H9 (cell line): ENCODE results near the gene GAMT. TPM values are rescaled to one million over a fixed set of nuclear protein-coding genes. Genes with fewer than 3 reads are reported as not detected.
A peak's percentile ranks its signal among the peaks of the same experiment; 100 is the strongest.

Experiments
- DNase-seq: peaks from one replicate; pipeline ENCODE4 v3.0.0-alpha.2; 2017
- H2AFZ ChIP-seq: one replicate; pipeline ENCODE4 v1.6.1; 2013; ENCODE audit warnings: mild to moderate bottlenecking, low read length, control low read depth, moderate library complexity
- H2AK5ac ChIP-seq: 2 replicates; pipeline ENCODE4 v1.6.1; 2013; ENCODE audit warnings: low read length, control low read depth, mixed read lengths; ENCODE audit not compliant: insufficient read length
- H2BK120ac ChIP-seq: one replicate; pipeline ENCODE4 v1.6.1; 2013; ENCODE audit warnings: low read depth, mild to moderate bottlenecking, low read length, control low read depth, inconsistent platforms; ENCODE audit not compliant: poor library complexity, severe bottlenecking
- H2BK12ac ChIP-seq: 2 replicates; pipeline ENCODE4 v1.6.1; 2013; ENCODE audit warnings: low read length, control low read depth, mixed read lengths, low read depth; ENCODE audit not compliant: insufficient read length
- H2BK15ac ChIP-seq: 2 replicates; pipeline ENCODE4 v1.6.1; 2013; ENCODE audit warnings: low read depth, low read length, control low read depth
- H2BK20ac ChIP-seq: one replicate; pipeline ENCODE4 v1.6.1; 2013; ENCODE audit warnings: low read depth, mild to moderate bottlenecking, low read length, control low read depth, inconsistent platforms; ENCODE audit not compliant: poor library complexity, severe bottlenecking
- H2BK5ac ChIP-seq: 2 replicates; pipeline ENCODE4 v1.6.1; 2013; ENCODE audit warnings: low read length, control low read depth, mixed read lengths; ENCODE audit not compliant: insufficient read length
- H3K14ac ChIP-seq: 2 replicates; pipeline ENCODE4 v1.6.1; 2013; ENCODE audit warnings: low read length, control low read depth; ENCODE audit not compliant: insufficient read depth
- H3K18ac ChIP-seq: 2 replicates; pipeline ENCODE4 v1.6.1; 2013; ENCODE audit warnings: low read depth, mild to moderate bottlenecking, mixed read lengths, low read length, control low read depth; ENCODE audit not compliant: insufficient read length
- H3K23ac ChIP-seq: 2 replicates; pipeline ENCODE4 v1.6.1; 2013; ENCODE audit warnings: low read length, control low read depth, mixed read lengths, low read depth; ENCODE audit not compliant: insufficient read length
- H3K23me2 ChIP-seq: 2 replicates; pipeline ENCODE4 v1.6.1; 2013; ENCODE audit warnings: low read depth, mild to moderate bottlenecking, mixed read lengths, low read length, control low read depth; ENCODE audit not compliant: insufficient read length, poor library complexity, severe bottlenecking
- H3K27ac ChIP-seq: 2 replicates; pipeline ENCODE4 v1.5.1; 2013; ENCODE audit warnings: low read length, control low read depth, mixed read lengths, low read depth; ENCODE audit not compliant: insufficient read length
- H3K27me3 ChIP-seq: 2 replicates; pipeline ENCODE4 v1.6.1; 2013; ENCODE audit warnings: low read length, control low read depth, inconsistent platforms; ENCODE audit not compliant: insufficient read depth
- H3K4ac ChIP-seq: 2 replicates; pipeline ENCODE4 v1.6.1; 2013; ENCODE audit warnings: low read depth, mild to moderate bottlenecking, control low read depth, inconsistent platforms, low read length, moderate library complexity
- H3K4me1 ChIP-seq: 2 replicates; pipeline ENCODE4 v1.6.1; 2013; ENCODE audit warnings: low read length, control low read depth, inconsistent platforms; ENCODE audit not compliant: insufficient read depth
- H3K4me2 ChIP-seq: 2 replicates; pipeline ENCODE4 v1.6.1; 2013; ENCODE audit warnings: low read length, control low read depth, mixed read lengths; ENCODE audit not compliant: insufficient read length, insufficient read depth
- H3K56ac ChIP-seq: 2 replicates; pipeline ENCODE4 v1.6.1; 2013; ENCODE audit warnings: low read depth, mild to moderate bottlenecking, mixed read lengths, low read length, control low read depth; ENCODE audit not compliant: insufficient read length
- H3K79me1 ChIP-seq: 2 replicates; pipeline ENCODE4 v1.6.1; 2013; ENCODE audit warnings: low read depth, mild to moderate bottlenecking, moderate library complexity, low read length, control low read depth, inconsistent platforms; ENCODE audit not compliant: insufficient read depth, poor library complexity, severe bottlenecking
- H3K79me2 ChIP-seq: 2 replicates; pipeline ENCODE4 v1.6.1; 2013; ENCODE audit warnings: low read length, control low read depth, inconsistent platforms; ENCODE audit not compliant: insufficient read depth
- H3K9ac ChIP-seq: 2 replicates; pipeline ENCODE4 v1.6.1; 2013; ENCODE audit warnings: low read length, control low read depth, mixed read lengths; ENCODE audit not compliant: insufficient read length; ENCODE audit errors: extremely low read depth
- H3K9me3 ChIP-seq: one replicate; pipeline ENCODE4 v1.6.1; 2013; ENCODE audit warnings: low read depth, low read length, inconsistent platforms; ENCODE audit not compliant: control insufficient read depth
- H3T11ph ChIP-seq: one replicate; pipeline ENCODE4 v1.6.1; 2013; ENCODE audit warnings: mild to moderate bottlenecking, low read length, control low read depth, inconsistent platforms
- H4K20me1 ChIP-seq: one replicate; pipeline ENCODE4 v1.6.1; 2013; ENCODE audit not compliant: control insufficient read depth, insufficient read length, insufficient read depth
- H4K5ac ChIP-seq: 2 replicates; pipeline ENCODE4 v1.6.1; 2013; ENCODE audit warnings: low read depth, mild to moderate bottlenecking, mixed read lengths, low read length, control low read depth; ENCODE audit not compliant: insufficient read length
- H4K8ac ChIP-seq: replicated peaks from 2 replicates; pipeline ENCODE4 v1.6.1; 2013; ENCODE audit warnings: low read length, control low read depth, mixed read lengths, low read depth; ENCODE audit not compliant: insufficient read length
- H4K91ac ChIP-seq: 2 replicates; pipeline ENCODE4 v1.6.1; 2013; ENCODE audit warnings: low read depth, mild to moderate bottlenecking, moderate library complexity, mixed read lengths, low read length, control low read depth; ENCODE audit not compliant: insufficient read length
- H3K27ac Mint-ChIP-seq, 3 experiments: 2 replicates in 2 of 3; 3 replicates in 1 of 3; pipeline ENCODE4 v1.8.0; 2020 to 2021; ENCODE audit warnings: mixed read lengths in 3 of 3, mild to moderate bottlenecking in 1 of 3, moderate library complexity in 1 of 3
- H3K27me3 Mint-ChIP-seq: 2 replicates; pipeline ENCODE4 v1.8.0; 2021; ENCODE audit warnings: low read depth, mild to moderate bottlenecking, moderate library complexity, mixed read lengths
- H3K36me3 Mint-ChIP-seq, 3 experiments: 2 replicates in 2 of 3; 3 replicates in 1 of 3; pipeline ENCODE4 v1.8.0; 2020 to 2021; ENCODE audit warnings: low read depth in 3 of 3, mixed read lengths in 3 of 3; ENCODE audit not compliant: insufficient read depth in 1 of 3
- H3K4me1 Mint-ChIP-seq, 2 experiments: 2 replicates each; pipeline ENCODE4 v1.8.0; 2020; ENCODE audit warnings: mixed read lengths in 2 of 2
- H3K4me3 Mint-ChIP-seq, 2 experiments: 2 replicates in 1 of 2; 3 replicates in 1 of 2; pipeline ENCODE4 v1.8.0; 2020 to 2021; ENCODE audit warnings: mild to moderate bottlenecking in 2 of 2, mixed read lengths in 2 of 2, moderate library complexity in 1 of 2
- H3K9me3 Mint-ChIP-seq, 2 experiments: 2 replicates in 1 of 2; 3 replicates in 1 of 2; pipeline ENCODE4 v1.8.0; 2020; ENCODE audit warnings: mild to moderate bottlenecking in 2 of 2, mixed read lengths in 2 of 2, moderate library complexity in 1 of 2
- CTCF ChIP-seq: fragments of 200-600 bp; sonication (generic); conservative IDR thresholded peaks from 3 replicates; pipeline ENCODE4 v1.8.0; 2021; ENCODE audit warnings: antibody characterized with exemption, mild to moderate bottlenecking
- WGBS: extraction: QIAGEN DNeasy Blood & Tissue Kit; methylation state at CpG from one replicate; pipeline ENCODE4 v1.1.7; 2013; ENCODE audit warnings: missing lambda C conversion rate, low lambda C conversion rate, mixed read lengths; ENCODE audit not compliant: insufficient read length; ENCODE audit errors: extremely low coverage; 5-methylcytosine and 5-hydroxymethylcytosine counted together
- total RNA-seq: library from RNA; stranded (reverse); gene quantifications from 2 replicates; pipeline ENCODE4 v1.2.1, GENCODE V29; 2021

The GAMT gene
- total RNA-seq, 1 experiment from 2014 or later: 26.6 TPM

- no peak for DNase-seq
- peaks cover 49 to 56% of the 10 kb centered on the region in 2 experiments for H3K4me1 Mint-ChIP-seq
- peaks cover 14 to 52% (median 48%) of the 10 kb centered on the region in 3 experiments for H3K36me3 Mint-ChIP-seq
- H3K79me2 ChIP-seq: no peaks in the 10 kb centered on the region
- no peaks in the 10 kb centered on the region for H3K27me3 ChIP-seq
- WGBS: no CpG with 5 or more reads among the region's 3 CpGs
- no peak overlapping the region for H3K27ac Mint-ChIP-seq
- H3T11ph ChIP-seq: no peak overlapping the region
- H2AFZ ChIP-seq: no peak overlapping the region
- no peak overlapping the region for H2BK20ac ChIP-seq
- peak overlapping the region; percentile 74 to 90 for H3K4me3 Mint-ChIP-seq
- H3K9me3 Mint-ChIP-seq: no peaks in the 10 kb centered on the region
- no peak overlapping the region for H3K27ac ChIP-seq
- no peak overlapping the region for H2AK5ac ChIP-seq
- no peak overlapping the region for H2BK12ac ChIP-seq
- H3K23ac ChIP-seq: no peak overlapping the region
- no peak overlapping the region for H2BK5ac ChIP-seq
- H3K23me2 ChIP-seq: peaks cover 15% of the 10 kb centered on the region
- TF ChIP-seq CTCF: no peak
- no peak overlapping the region for H3K9ac ChIP-seq
- no peaks in the 10 kb centered on the region for H3K79me1 ChIP-seq
- no peak overlapping the region for H2BK15ac ChIP-seq
- H2BK120ac ChIP-seq: no peak overlapping the region
- no peak overlapping the region for H3K56ac ChIP-seq
- H3K27me3 Mint-ChIP-seq: peaks cover 1% of the 10 kb centered on the region; the same call in 1 of the 2 replicates
- no peak overlapping the region for H4K5ac ChIP-seq
- no peak overlapping the region for H3K4me2 ChIP-seq
- peaks cover 2% of the 10 kb centered on the region for H4K20me1 ChIP-seq
- no peaks in the 10 kb centered on the region for H3K9me3 ChIP-seq
- H3K4me1 ChIP-seq: no peaks in the 10 kb centered on the region
- H4K91ac ChIP-seq: no peak overlapping the region
- H4K8ac ChIP-seq: no peak overlapping the region
- H3K4ac ChIP-seq: no peak overlapping the region
- H3K18ac ChIP-seq: no peak overlapping the region
- no peak overlapping the region for H3K14ac ChIP-seq
Observed at GRCh38 chr19:1356508-1356865, 44.9 kb downstream of the GAMT start.
